GM21360 (cell line): Measurements from ENCODE around the gene HDLBP.
"Not testable (repeated sequence)": the region's sequence is repeated elsewhere in the genome, so short reads cannot be mapped to it uniquely, and the experiment has no call there.

ENCODE experiments used
- ATAC-seq: cut with Tn5 transposase; IDR thresholded peaks from one replicate; pipeline ENCODE4 v1.9.1; 2021; ENCODE audit warnings: mild to moderate bottlenecking, moderate library complexity; ENCODE audit not compliant: unreplicated experiment

Gene HDLBP

GRCh38 chr2:241198381-241199279, 116.8 kb downstream of the HDLBP start:
- ATAC-seq = no peak

GRCh38 chr2:241197947-241198346, 117.5 kb downstream of the HDLBP start:
- no peak for ATAC-seq

GRCh38 chr2:241197246-241197645, 118.2 kb downstream of the HDLBP start:
- ATAC-seq = not testable (repeated sequence)

- no peak for ATAC-seq
These were observed 119.9 kb downstream of the HDLBP start for GRCh38 chr2:241195506-241196130.

GRCh38 chr2:241194811-241195210, 120.7 kb downstream of the HDLBP start:
- ATAC-seq = no peak

GRCh38 chr2:241193271-241193670, 122.2 kb downstream of the HDLBP start:
- no peak for ATAC-seq

- ATAC-seq = no peak
These were observed 124.4 kb downstream of the HDLBP start for GRCh38 chr2:241191081-241191480.

GRCh38 chr2:241190291-241190981, 125.0 kb downstream of the HDLBP start:
- ATAC-seq = no peak

- ATAC-seq = no peak
These were observed 125.6 kb downstream of the HDLBP start for GRCh38 chr2:241189856-241190201.

- ATAC-seq = no peak
These were observed 126.2 kb downstream of the HDLBP start for GRCh38 chr2:241189093-241189855.

GRCh38 chr2:241188361-241189092, 126.9 kb downstream of the HDLBP start, which contains the start of gene ANO7:
Gene ANO7 (plus strand): TSS chr2:241188677. CDS start chr2:241190064, 1,387 bp downstream.
- ATAC-seq = no peak

- no peak for ATAC-seq
These were observed 127.6 kb downstream of the HDLBP start for GRCh38 chr2:241187918-241188234.

GRCh38 chr2:241187101-241187917, 128.2 kb downstream of the HDLBP start:
- ATAC-seq = no peak

- no peak for ATAC-seq
These were observed 129.5 kb downstream of the HDLBP start for GRCh38 chr2:241185961-241186360.

- ATAC-seq = no peak
These were observed 130.6 kb downstream of the HDLBP start for GRCh38 chr2:241184901-241185300.

GRCh38 chr2:241183221-241183620, 132.3 kb downstream of the HDLBP start:
- no peak for ATAC-seq

- ATAC-seq = no peak
These were observed 132.8 kb downstream of the HDLBP start for GRCh38 chr2:241182531-241183133.

GRCh38 chr2:241182126-241182525, 133.3 kb downstream of the HDLBP start:
- no peak for ATAC-seq

- no peak for ATAC-seq
These were observed 135.0 kb downstream of the HDLBP start for GRCh38 chr2:241180495-241180894.
